HepG2 (cell line): ENCODE measurements around the gene TUG1. TPM values are rescaled to one million over a fixed set of nuclear protein-coding genes. Genes with fewer than 3 reads are reported as not detected.

Experiments used
- BRD4 ChIP-seq: sonication (generic); formaldehyde crosslinking; IDR thresholded peaks from 2 replicates; pipeline ENCODE4 v1.4.0; 2020; ENCODE audit warnings: missing genetic modification reagents
- MAF1 ChIP-seq: sonication (generic); formaldehyde crosslinking; IDR thresholded peaks from 2 replicates; pipeline ENCODE4 v1.5.0; 2020; ENCODE audit warnings: missing genetic modification reagents, borderline replicate concordance
- RFX5 ChIP-seq: IDR thresholded peaks from 2 replicates; pipeline ENCODE4 v1.6.1; 2011; ENCODE audit warnings: low read depth, low read length, improper control_type of control experiment
- RFXANK ChIP-seq: IDR thresholded peaks from 2 replicates; pipeline ENCODE4 v1.6.1; 2016
- SETDB1 ChIP-seq: sonication (generic); formaldehyde crosslinking; IDR thresholded peaks from 2 replicates; pipeline ENCODE4 v1.5.1; 2020; ENCODE audit warnings: missing genetic modification reagents, mild to moderate bottlenecking, borderline replicate concordance
- ZNF296 ChIP-seq: sonication (generic); formaldehyde crosslinking; conservative IDR thresholded peaks from 2 replicates; pipeline ENCODE4 v1.5.0; 2020; ENCODE audit warnings: mild to moderate bottlenecking, missing genetic modification reagents
- ZNF329 ChIP-seq: sonication (generic); formaldehyde crosslinking; IDR thresholded peaks from 2 replicates; pipeline ENCODE4 v1.9.0; 2021; ENCODE audit warnings: low read depth, mild to moderate bottlenecking, missing genetic modification reagents
- ZNF672 ChIP-seq: sonication (generic); formaldehyde crosslinking; IDR thresholded peaks from 2 replicates; pipeline ENCODE4 v1.8.1; 2022; ENCODE audit warnings: missing genetic modification reagents
- ZSCAN31 ChIP-seq: sonication (generic); formaldehyde crosslinking; IDR thresholded peaks from 2 replicates; pipeline ENCODE4 v1.5.0; 2020; ENCODE audit warnings: low read depth, mild to moderate bottlenecking, missing genetic modification reagents
- polyA plus RNA-seq, 8 experiments: library from polyadenylated mRNA; depleted of rRNA in 3 of 8; stranded (reverse) in 7 of 8; unstranded in 1 of 8; fragments of >200 nt; fragmentation: Illumina TruSeq in 4 of 8; extraction: Trizol in 4 of 8; gene quantifications; 2 replicates each; pipeline versions ENCODE4 v1.2.1 to v1.2.3, GENCODE V29; 2011 to 2016; ENCODE audit warnings: low read depth in 4 of 8, missing spikeins in 1 of 8, mixed read lengths in 1 of 8; ENCODE audit not compliant: insufficient read depth in 1 of 8
- total RNA-seq, 5 experiments: library from RNA; depleted of rRNA; stranded (reverse); fragments of >200 nt; fragmentation: Illumina TruSeq; extraction: Trizol; gene quantifications; 2 replicates each; pipeline ENCODE4 v1.2.3, GENCODE V29; 2016; ENCODE audit warnings: low read depth in 1 of 5
- TF ChIP-seq, protein P1 (sequence below): sonication (generic); formaldehyde crosslinking; IDR thresholded peaks from 2 replicates; pipeline ENCODE4 v1.4.0; 2020; ENCODE audit warnings: low read depth, mild to moderate bottlenecking, missing genetic modification reagents
- TF ChIP-seq, protein P2 (sequence below): IDR thresholded peaks from 2 replicates; pipeline ENCODE4 v1.6.1; 2016; ENCODE audit warnings: mild to moderate bottlenecking
- TF ChIP-seq, protein P3 (sequence below): sonication (generic); formaldehyde crosslinking; IDR thresholded peaks from 2 replicates; pipeline ENCODE4 v1.5.0; 2020; ENCODE audit warnings: missing genetic modification reagents
- TF ChIP-seq, protein P4 (sequence below): sonication (generic); formaldehyde crosslinking; IDR thresholded peaks from 2 replicates; pipeline ENCODE4 v1.4.0; 2020; ENCODE audit warnings: mild to moderate bottlenecking, missing genetic modification reagents
- TF ChIP-seq, protein P5 (sequence below): sonication (generic); formaldehyde crosslinking; IDR thresholded peaks from 2 replicates; pipeline ENCODE4 v1.4.0; 2020; ENCODE audit warnings: mild to moderate bottlenecking, missing genetic modification reagents
- TF ChIP-seq, protein P6 (sequence below): sonication (generic); formaldehyde crosslinking; conservative IDR thresholded peaks from 2 replicates; pipeline ENCODE4 v1.8.1; 2023; ENCODE audit warnings: missing genetic modification reagents
- TF ChIP-seq, protein P7 (sequence below): sonication (generic); formaldehyde crosslinking; IDR thresholded peaks from 2 replicates; pipeline ENCODE4 v1.5.1; 2020; ENCODE audit warnings: missing genetic modification reagents, mild to moderate bottlenecking, borderline replicate concordance
- TF ChIP-seq, protein P8 (sequence below): sonication (generic); formaldehyde crosslinking; IDR thresholded peaks from 2 replicates; pipeline ENCODE4 v1.5.0; 2020; ENCODE audit warnings: missing genetic modification reagents

TUG1 gene
- total and polyA plus RNA-seq, 2 of the 13 experiments (the other 11 are each of a cell fraction or from before 2014, with no cell fraction given), result 35.2 to 122 TPM

DNA sequence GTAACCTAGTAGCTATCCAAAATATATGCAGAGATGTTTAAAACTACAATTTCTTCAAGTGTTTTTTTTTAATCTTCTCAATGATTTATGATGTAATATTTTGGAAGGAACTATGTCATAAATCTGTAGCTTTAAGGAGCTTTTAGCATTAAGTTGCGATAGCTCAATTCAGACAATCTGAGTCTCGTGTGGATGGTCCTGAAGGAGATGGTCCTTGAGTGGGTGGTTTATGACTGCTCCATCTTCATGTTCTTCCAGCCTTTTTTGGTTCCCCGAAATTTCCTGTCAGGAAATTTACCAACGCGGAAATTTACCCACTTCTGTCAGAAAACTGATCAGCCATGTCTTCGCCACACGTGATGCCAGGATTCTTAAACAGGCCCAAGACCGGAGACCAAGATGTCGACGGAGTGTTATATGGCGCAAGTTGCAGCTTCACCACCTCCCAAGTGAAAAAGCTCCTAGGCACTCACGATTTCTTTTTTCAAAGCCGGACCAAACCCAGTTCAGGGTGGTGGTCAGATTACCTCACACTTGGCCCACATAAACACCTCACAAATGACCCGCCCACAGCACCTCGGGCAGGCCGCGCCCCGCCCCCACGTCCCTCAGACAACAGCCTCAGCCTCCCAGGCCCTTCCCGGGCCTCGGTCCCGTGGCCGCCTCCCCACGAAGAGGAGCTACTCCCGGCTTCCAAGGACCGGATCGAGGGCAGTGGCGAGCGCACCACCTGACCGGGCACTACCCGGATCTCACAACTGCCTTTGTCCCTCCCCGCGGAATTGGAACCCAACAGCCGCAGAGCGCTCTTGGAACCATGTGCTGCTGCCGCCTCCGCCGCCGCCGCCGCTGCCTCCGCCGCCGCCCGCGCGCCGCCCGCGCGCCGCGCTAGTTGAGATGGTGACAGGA lies 796 bp upstream of the TUG1 start, which contains the start of gene MORC2 (continued):
- TF ChIP-seq, protein P1, sequence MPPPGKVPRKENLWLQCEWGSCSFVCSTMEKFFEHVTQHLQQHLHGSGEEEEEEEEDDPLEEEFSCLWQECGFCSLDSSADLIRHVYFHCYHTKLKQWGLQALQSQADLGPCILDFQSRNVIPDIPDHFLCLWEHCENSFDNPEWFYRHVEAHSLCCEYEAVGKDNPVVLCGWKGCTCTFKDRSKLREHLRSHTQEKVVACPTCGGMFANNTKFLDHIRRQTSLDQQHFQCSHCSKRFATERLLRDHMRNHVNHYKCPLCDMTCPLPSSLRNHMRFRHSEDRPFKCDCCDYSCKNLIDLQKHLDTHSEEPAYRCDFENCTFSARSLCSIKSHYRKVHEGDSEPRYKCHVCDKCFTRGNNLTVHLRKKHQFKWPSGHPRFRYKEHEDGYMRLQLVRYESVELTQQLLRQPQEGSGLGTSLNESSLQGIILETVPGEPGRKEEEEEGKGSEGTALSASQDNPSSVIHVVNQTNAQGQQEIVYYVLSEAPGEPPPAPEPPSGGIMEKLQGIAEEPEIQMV (CRISPR knock-in tag), result no peak
- TF ChIP-seq, protein P2, sequence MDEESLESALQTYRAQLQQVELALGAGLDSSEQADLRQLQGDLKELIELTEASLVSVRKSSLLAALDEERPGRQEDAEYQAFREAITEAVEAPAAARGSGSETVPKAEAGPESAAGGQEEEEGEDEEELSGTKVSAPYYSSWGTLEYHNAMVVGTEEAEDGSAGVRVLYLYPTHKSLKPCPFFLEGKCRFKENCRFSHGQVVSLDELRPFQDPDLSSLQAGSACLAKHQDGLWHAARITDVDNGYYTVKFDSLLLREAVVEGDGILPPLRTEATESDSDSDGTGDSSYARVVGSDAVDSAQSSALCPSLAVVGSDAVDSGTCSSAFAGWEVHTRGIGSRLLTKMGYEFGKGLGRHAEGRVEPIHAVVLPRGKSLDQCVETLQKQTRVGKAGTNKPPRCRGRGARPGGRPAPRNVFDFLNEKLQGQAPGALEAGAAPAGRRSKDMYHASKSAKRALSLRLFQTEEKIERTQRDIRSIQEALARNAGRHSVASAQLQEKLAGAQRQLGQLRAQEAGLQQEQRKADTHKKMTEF (CRISPR knock-in tag), result 0 out of 2 replicates have a peak, but pooled peaks have one; percentile 3
- TF ChIP-seq, protein P3, sequence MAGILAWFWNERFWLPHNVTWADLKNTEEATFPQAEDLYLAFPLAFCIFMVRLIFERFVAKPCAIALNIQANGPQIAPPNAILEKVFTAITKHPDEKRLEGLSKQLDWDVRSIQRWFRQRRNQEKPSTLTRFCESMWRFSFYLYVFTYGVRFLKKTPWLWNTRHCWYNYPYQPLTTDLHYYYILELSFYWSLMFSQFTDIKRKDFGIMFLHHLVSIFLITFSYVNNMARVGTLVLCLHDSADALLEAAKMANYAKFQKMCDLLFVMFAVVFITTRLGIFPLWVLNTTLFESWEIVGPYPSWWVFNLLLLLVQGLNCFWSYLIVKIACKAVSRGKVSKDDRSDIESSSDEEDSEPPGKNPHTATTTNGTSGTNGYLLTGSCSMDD (CRISPR knock-in tag), result no peak
- TF ChIP-seq RFXANK (CRISPR knock-in tag) (no peak), SETDB1 (CRISPR knock-in tag) (0 out of 2 replicates have a peak, but pooled peaks have one; percentile 54), ZSCAN31 (CRISPR knock-in tag) (0 out of 2 replicates have a peak, but pooled peaks have one; percentile 15), RFX5 (no peak), BRD4 (CRISPR knock-in tag) (no peak), ZNF296 (CRISPR knock-in tag) (no peak), ZNF672 (CRISPR knock-in tag) (no peak; the same call in 1 of the 2 replicates), MAF1 (CRISPR knock-in tag) (no peak), ZNF329 (no peak)
- TF ChIP-seq, protein P4, sequence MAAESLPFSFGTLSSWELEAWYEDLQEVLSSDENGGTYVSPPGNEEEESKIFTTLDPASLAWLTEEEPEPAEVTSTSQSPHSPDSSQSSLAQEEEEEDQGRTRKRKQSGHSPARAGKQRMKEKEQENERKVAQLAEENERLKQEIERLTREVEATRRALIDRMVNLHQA (CRISPR knock-in tag), result no peak
- TF ChIP-seq, protein P5, sequence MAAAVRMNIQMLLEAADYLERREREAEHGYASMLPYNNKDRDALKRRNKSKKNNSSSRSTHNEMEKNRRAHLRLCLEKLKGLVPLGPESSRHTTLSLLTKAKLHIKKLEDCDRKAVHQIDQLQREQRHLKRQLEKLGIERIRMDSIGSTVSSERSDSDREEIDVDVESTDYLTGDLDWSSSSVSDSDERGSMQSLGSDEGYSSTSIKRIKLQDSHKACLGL (CRISPR knock-in tag), result peak; percentile 44; the same call in 1 of the 2 replicates
- TF ChIP-seq, protein P6, sequence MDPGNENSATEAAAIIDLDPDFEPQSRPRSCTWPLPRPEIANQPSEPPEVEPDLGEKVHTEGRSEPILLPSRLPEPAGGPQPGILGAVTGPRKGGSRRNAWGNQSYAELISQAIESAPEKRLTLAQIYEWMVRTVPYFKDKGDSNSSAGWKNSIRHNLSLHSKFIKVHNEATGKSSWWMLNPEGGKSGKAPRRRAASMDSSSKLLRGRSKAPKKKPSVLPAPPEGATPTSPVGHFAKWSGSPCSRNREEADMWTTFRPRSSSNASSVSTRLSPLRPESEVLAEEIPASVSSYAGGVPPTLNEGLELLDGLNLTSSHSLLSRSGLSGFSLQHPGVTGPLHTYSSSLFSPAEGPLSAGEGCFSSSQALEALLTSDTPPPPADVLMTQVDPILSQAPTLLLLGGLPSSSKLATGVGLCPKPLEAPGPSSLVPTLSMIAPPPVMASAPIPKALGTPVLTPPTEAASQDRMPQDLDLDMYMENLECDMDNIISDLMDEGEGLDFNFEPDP (CRISPR knock-in tag), result 0 out of 2 replicates have a peak, but pooled peaks have one; percentile 68
- TF ChIP-seq, protein P7, sequence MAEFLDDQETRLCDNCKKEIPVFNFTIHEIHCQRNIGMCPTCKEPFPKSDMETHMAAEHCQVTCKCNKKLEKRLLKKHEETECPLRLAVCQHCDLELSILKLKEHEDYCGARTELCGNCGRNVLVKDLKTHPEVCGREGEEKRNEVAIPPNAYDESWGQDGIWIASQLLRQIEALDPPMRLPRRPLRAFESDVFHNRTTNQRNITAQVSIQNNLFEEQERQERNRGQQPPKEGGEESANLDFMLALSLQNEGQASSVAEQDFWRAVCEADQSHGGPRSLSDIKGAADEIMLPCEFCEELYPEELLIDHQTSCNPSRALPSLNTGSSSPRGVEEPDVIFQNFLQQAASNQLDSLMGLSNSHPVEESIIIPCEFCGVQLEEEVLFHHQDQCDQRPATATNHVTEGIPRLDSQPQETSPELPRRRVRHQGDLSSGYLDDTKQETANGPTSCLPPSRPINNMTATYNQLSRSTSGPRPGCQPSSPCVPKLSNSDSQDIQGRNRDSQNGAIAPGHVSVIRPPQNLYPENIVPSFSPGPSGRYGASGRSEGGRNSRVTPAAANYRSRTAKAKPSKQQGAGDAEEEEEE (CRISPR knock-in tag), result no peak
- TF ChIP-seq, protein P8, sequence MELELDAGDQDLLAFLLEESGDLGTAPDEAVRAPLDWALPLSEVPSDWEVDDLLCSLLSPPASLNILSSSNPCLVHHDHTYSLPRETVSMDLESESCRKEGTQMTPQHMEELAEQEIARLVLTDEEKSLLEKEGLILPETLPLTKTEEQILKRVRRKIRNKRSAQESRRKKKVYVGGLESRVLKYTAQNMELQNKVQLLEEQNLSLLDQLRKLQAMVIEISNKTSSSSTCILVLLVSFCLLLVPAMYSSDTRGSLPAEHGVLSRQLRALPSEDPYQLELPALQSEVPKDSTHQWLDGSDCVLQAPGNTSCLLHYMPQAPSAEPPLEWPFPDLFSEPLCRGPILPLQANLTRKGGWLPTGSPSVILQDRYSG (CRISPR knock-in tag), result no peak
